K562 (cell line): ENCODE results near the gene ADAT1.

Experiments used
- CTCF ChIP-seq, 3 experiments: IDR thresholded peaks in 2 of 3; conservative IDR thresholded peaks in 1 of 3; 2 replicates each; pipeline ENCODE4 v1.5.1; 2011 to 2012; ENCODE audit warnings: low read length in 3 of 3, mild to moderate bottlenecking in 3 of 3, control low read depth in 2 of 3, improper control_type of control experiment in 1 of 3, inconsistent platforms in 1 of 3, low read depth in 1 of 3, mixed read lengths in 1 of 3, moderate library complexity in 1 of 3; ENCODE audit not compliant: insufficient read depth in 2 of 3
- ELF2 ChIP-seq: fragments of 250-450 bp; sonication (Bioruptor Pico); IDR thresholded peaks from 2 replicates; pipeline ENCODE4 v1.5.0; 2021; ENCODE audit warnings: mild to moderate bottlenecking
- MAX ChIP-seq: sonication (generic); formaldehyde crosslinking; IDR thresholded peaks from 2 replicates; pipeline ENCODE4 v1.9.0; 2022; ENCODE audit warnings: mild to moderate bottlenecking, missing genetic modification reagents
- POLR2AphosphoS5 ChIP-seq: IDR thresholded peaks from 2 replicates; pipeline ENCODE4 v1.6.1; 2011; ENCODE audit warnings: mild to moderate bottlenecking, low read depth, low read length, moderate library complexity; ENCODE audit not compliant: control insufficient read depth, insufficient read depth
- POLR2G ChIP-seq: fragments of 200-400 bp; formaldehyde crosslinking; IDR thresholded peaks from 2 replicates; pipeline ENCODE4 v1.6.1; 2017; ENCODE audit warnings: low read depth, mild to moderate bottlenecking, antibody characterized with exemption, low read length, moderate library complexity

GRCh38 chr16:75565640-75566039 is 57.4 kb downstream of the ADAT1 start:
- TF ChIP-seq CTCF (IDR thresholded peaks at IDR 0.05 in 2 of 3, conservative IDR thresholded peaks at IDR 0.05 in 1 of 3; ENCODE audit: insufficient read depth in 2 of 3, low read depth in 1 of 3, low read length in 3 of 3) = no peak
- TF ChIP-seq POLR2AphosphoS5 = no peak
- no peak for TF ChIP-seq ELF2 (CRISPR knock-in tag)
- no peak for TF ChIP-seq MAX (CRISPR knock-in tag)
- TF ChIP-seq POLR2G = no peak
